Natural killer cell (primary cell): Measurements from ENCODE around the gene KPNA4. TPM values are rescaled to one million over a fixed set of nuclear protein-coding genes. Genes with fewer than 3 reads are reported as not detected.
"Not testable (repeated sequence)": the region's sequence is repeated elsewhere in the genome, so short reads cannot be mapped to it uniquely, and the experiment has no call there.

ENCODE experiments used
- ATAC-seq, 3 donors: fragments of 150-1000 bp in 2 of 3; fragments of 200-7000 bp in 1 of 3; cut with Tn5 transposase; 1 replicate in 1 of 3; 2 replicates in 2 of 3; pipeline ENCODE4 v1.10.0; 2021; ENCODE audit warnings: mild to moderate bottlenecking in 2 of 3, moderate library complexity in 2 of 3
- DNase-seq, 2 donors: peaks; one replicate each; pipeline versions ENCODE4 v3.0.0 to v3.0.0-alpha.2; 2013 to 2021; ENCODE audit warnings: mixed read lengths in 1 of 2
- H3K27ac ChIP-seq: one replicate; pipeline ENCODE4 v1.5.1; 2013; ENCODE audit warnings: mild to moderate bottlenecking, low read length
- H3K27me3 ChIP-seq: one replicate; pipeline ENCODE4 v1.6.1; 2013; ENCODE audit warnings: low read length; ENCODE audit not compliant: control insufficient read depth, insufficient read depth
- H3K36me3 ChIP-seq: one replicate; pipeline ENCODE4 v1.6.1; 2013; ENCODE audit warnings: low read length; ENCODE audit not compliant: control insufficient read depth, insufficient read depth
- H3K4me1 ChIP-seq: one replicate; pipeline ENCODE4 v1.6.1; 2013; ENCODE audit warnings: low read length; ENCODE audit not compliant: control insufficient read depth, insufficient read depth
- H3K4me3 ChIP-seq: one replicate; pipeline ENCODE4 v1.5.1; 2013; ENCODE audit warnings: low read length
- H3K9me3 ChIP-seq: one replicate; pipeline ENCODE4 v1.6.1; 2013; ENCODE audit warnings: low read length; ENCODE audit not compliant: control insufficient read depth, insufficient read depth
- H3K27ac Mint-ChIP-seq, 2 donors: one replicate each; pipeline ENCODE4 v1.8.0; 2022; ENCODE audit warnings: mild to moderate bottlenecking in 2 of 2, mixed read lengths in 2 of 2, moderate library complexity in 1 of 2
- H3K27me3 Mint-ChIP-seq, 2 donors: one replicate each; pipeline ENCODE4 v1.8.0; 2022; ENCODE audit warnings: low read depth in 2 of 2, mixed read lengths in 2 of 2
- H3K36me3 Mint-ChIP-seq: one replicate; pipeline ENCODE4 v1.8.0; 2022; ENCODE audit warnings: mixed read lengths
- H3K4me1 Mint-ChIP-seq, 2 donors: one replicate each; pipeline ENCODE4 v1.8.0; 2022; ENCODE audit warnings: mixed read lengths in 2 of 2
- H3K4me3 Mint-ChIP-seq: one replicate; pipeline ENCODE4 v1.8.0; 2022; ENCODE audit warnings: mild to moderate bottlenecking, moderate library complexity, mixed read lengths
- H3K9me3 Mint-ChIP-seq, 2 donors: one replicate each; pipeline ENCODE4 v1.8.0; 2022; ENCODE audit warnings: mixed read lengths in 2 of 2
- WGBS: methylation state at CpG from one replicate; pipeline ENCODE4 v1.1.7; 2013; ENCODE audit warnings: missing lambda C conversion rate; ENCODE audit not compliant: insufficient coverage; 5-methylcytosine and 5-hydroxymethylcytosine counted together
- intact Hi-C: fragments of 100-400 bp; cut with micrococcal nuclease; formaldehyde crosslinking; loops from one replicate; pipeline ENCODE4 v1.14.2; 2022
- total RNA-seq, 4 donors: library from RNA; stranded (reverse); fragments of 120-200 nt in 1 of 4; gene quantifications; one replicate each; pipeline versions ENCODE4 v1.2.3 to v1.2.4, GENCODE V29; 2013 to 2022
- TF ChIP-seq, protein P1 (sequence below): fragments of 200-600 bp; IDR thresholded peaks from one replicate; pipeline ENCODE4 v1.8.0; 2022; ENCODE audit warnings: antibody characterized with exemption

Gene KPNA4
- total RNA-seq, 3 donors from 2014 or later (not counting 1 experiment from before 2014, with no cell fraction given) = 69.1 to 81.7 (median 74.1) TPM

DNA sequence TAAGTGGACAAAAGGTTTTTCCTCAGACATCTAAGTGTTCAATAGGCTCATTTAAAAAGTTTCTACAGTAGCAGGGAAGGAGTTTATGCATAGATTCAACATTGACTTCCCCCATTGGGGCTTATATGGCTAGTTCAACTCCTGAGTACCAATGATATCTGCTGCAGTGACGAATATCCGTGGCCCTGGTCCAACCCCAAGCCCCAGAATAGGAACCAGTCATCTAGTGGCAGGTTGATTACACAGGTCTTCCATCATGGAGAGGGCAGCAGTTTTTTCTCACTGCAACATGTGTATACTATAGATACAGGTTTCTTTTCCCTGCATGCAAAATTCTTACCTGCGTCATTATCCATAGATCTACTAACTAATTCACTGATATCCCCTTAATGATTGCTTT is 45.8 kb upstream of the KPNA4 start:
- intact Hi-C loops = no loop called here
- WGBS = 93% methylated on average over 2 of the region's 3 CpGs
- DNase-seq (no peak), ATAC-seq (no peak)
- Histone ChIP-seq H3K4me1 (no peaks in the 10 kb centered on the region), H3K4me3 (no peak overlapping the region), H3K9me3 (no peaks in the 10 kb centered on the region), H3K27me3 (peaks cover 2% of the 10 kb centered on the region), H3K27ac (no peak overlapping the region), H3K36me3 (no peaks in the 10 kb centered on the region)
- TF ChIP-seq, protein P1, sequence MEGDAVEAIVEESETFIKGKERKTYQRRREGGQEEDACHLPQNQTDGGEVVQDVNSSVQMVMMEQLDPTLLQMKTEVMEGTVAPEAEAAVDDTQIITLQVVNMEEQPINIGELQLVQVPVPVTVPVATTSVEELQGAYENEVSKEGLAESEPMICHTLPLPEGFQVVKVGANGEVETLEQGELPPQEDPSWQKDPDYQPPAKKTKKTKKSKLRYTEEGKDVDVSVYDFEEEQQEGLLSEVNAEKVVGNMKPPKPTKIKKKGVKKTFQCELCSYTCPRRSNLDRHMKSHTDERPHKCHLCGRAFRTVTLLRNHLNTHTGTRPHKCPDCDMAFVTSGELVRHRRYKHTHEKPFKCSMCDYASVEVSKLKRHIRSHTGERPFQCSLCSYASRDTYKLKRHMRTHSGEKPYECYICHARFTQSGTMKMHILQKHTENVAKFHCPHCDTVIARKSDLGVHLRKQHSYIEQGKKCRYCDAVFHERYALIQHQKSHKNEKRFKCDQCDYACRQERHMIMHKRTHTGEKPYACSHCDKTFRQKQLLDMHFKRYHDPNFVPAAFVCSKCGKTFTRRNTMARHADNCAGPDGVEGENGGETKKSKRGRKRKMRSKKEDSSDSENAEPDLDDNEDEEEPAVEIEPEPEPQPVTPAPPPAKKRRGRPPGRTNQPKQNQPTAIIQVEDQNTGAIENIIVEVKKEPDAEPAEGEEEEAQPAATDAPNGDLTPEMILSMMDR = no peak
- Mint-ChIP-seq H3K27me3 (peaks cover 26 to 32% of the 10 kb centered on the region in 2 donors), H3K4me1 (no peaks in the 10 kb centered on the region), H3K36me3 (no peaks in the 10 kb centered on the region), H3K9me3 (no peaks in the 10 kb centered on the region), H3K27ac (no peak overlapping the region), H3K4me3 (no peak overlapping the region)

DNA sequence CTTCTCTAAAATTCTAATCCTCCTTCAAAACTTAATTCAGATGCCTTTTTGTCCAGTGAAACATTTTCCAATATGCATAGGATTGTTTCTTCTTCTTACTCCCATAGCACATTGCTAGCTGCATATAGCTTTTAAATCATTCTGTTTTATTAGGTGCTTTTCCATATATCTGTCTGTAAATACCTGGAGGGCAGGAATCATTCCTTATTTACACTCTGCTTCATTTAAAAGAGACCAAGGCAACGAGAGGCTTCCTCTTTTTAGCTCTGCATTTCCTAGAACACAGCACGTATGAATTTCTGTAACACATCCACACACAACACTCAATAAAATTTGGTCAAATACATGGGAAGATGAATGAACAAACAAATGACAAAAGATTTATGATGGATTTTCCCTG is 43.5 kb upstream of the KPNA4 start:
- Histone ChIP-seq H3K9me3 (no peaks in the 10 kb centered on the region), H3K27me3 (peaks cover 2% of the 10 kb centered on the region), H3K36me3 (no peaks in the 10 kb centered on the region), H3K4me1 (no peaks in the 10 kb centered on the region), H3K27ac (no peak overlapping the region), H3K4me3 (no peak overlapping the region)
- WGBS = 0% methylated on average over 1 of the region's 2 CpGs
- Mint-ChIP-seq H3K36me3 (no peaks in the 10 kb centered on the region), H3K4me1 (no peaks in the 10 kb centered on the region), H3K9me3 (no peaks in the 10 kb centered on the region), H3K4me3 (no peak overlapping the region), H3K27me3 (peaks cover 21 to 25% of the 10 kb centered on the region in 2 donors), H3K27ac (no peak overlapping the region)
- intact Hi-C loops = no loop called here
- ATAC-seq (no peak), DNase-seq (no peak)
- TF ChIP-seq, protein P1 = no peak

DNA sequence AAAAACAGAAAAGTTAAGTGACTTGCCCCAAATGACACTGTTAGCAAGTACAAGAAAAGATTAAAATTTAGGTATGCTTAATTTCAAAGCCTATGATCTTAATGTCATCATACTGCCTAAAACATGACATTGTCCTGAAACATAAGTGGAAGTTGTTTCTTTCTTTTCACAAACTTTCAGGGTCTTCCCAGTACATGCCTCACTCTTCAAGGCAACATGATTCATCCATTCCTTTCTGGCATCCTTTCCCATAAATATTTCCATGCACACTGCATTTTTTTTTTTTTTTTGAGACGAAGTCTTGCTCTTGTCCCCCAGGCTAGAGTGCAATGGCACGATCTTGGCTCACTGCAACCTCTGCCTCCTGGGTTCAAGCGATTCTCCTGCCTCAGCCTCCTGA is 42.5 kb upstream of the KPNA4 start:
- TF ChIP-seq, protein P1 = no peak
- intact Hi-C loops = no loop called here
- H3K4me3 ChIP-seq = no peak overlapping the region
- peaks cover 13 to 20% of the 10 kb centered on the region in 2 donors for H3K27me3 Mint-ChIP-seq
- no peaks in the 10 kb centered on the region for H3K9me3 ChIP-seq
- no peaks in the 10 kb centered on the region for H3K36me3 ChIP-seq
- H3K27ac ChIP-seq = no peak overlapping the region
- H3K4me1 ChIP-seq = no peaks in the 10 kb centered on the region
- DNase-seq (no peak), ATAC-seq (no peak)
- no peaks in the 10 kb centered on the region for H3K9me3 Mint-ChIP-seq
- peaks cover 2% of the 10 kb centered on the region for H3K27me3 ChIP-seq
- H3K36me3 Mint-ChIP-seq = no peaks in the 10 kb centered on the region
- no peaks in the 10 kb centered on the region for H3K4me1 Mint-ChIP-seq
- H3K4me3 Mint-ChIP-seq = no peak overlapping the region
- 88% methylated on average over 3 of the region's 3 CpGs for WGBS
- H3K27ac Mint-ChIP-seq = no peak overlapping the region

DNA sequence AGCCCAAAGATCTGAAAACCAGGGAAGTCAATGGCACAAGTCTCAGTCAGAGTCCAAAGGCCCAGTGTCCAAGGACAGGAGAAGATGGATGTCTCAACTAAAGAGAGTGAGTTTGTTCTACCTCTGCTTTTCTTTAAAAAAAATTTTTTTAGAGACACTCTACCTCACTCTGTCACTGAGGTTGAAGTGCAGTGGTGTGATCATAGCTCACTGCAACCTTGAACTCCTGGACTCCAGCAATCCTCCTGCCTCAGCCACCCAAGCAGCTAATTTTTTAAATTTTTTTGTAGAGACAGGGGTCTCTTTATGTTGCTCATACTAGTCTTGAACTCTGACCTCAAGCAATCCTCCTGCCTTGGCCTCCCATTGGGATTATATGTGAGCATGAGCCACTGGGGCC is 39.9 kb upstream of the KPNA4 start:
- H3K27me3 ChIP-seq = no peaks in the 10 kb centered on the region
- ATAC-seq = no peak
- intact Hi-C loops = no loop called here
- TF ChIP-seq, protein P1 = no peak
- H3K27ac Mint-ChIP-seq = no peak overlapping the region
- H3K27ac ChIP-seq = no peak overlapping the region
- H3K36me3 Mint-ChIP-seq = no peaks in the 10 kb centered on the region
- H3K4me1 ChIP-seq = no peaks in the 10 kb centered on the region
- no peak for DNase-seq
- H3K36me3 ChIP-seq = no peaks in the 10 kb centered on the region
- no peak overlapping the region for H3K4me3 Mint-ChIP-seq
- peaks cover 9 to 16% of the 10 kb centered on the region in 2 donors for H3K27me3 Mint-ChIP-seq
- no peaks in the 10 kb centered on the region for H3K9me3 ChIP-seq
- no peak overlapping the region for H3K4me3 ChIP-seq
- no peaks in the 10 kb centered on the region for H3K9me3 Mint-ChIP-seq
- no peaks in the 10 kb centered on the region for H3K4me1 Mint-ChIP-seq

DNA sequence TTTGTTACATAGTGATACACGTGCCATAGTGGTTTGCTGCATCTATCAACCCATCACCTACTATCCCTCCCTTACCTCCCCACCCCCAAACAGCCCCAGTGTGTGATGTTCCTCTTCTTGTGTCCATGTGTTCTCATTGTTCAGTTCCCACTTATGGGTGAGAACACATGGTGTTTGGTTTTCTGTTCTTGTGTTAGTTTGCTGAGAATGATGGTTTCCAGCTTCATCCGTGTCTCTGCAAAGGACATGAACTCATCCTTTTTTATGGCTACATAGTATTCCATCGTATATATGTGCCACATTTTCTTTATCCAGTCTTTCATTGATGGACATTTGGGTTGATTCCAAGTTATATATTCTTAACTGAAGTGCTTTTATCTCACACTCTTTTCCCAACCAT is 38.5 kb upstream of the KPNA4 start:
- H3K36me3 Mint-ChIP-seq, ATAC-seq, H3K4me1 ChIP-seq, H3K36me3 ChIP-seq, H3K4me3 Mint-ChIP-seq, H3K27ac Mint-ChIP-seq, H3K4me1 Mint-ChIP-seq, H3K9me3 ChIP-seq, intact Hi-C loops, H3K27me3 ChIP-seq, H3K27ac ChIP-seq, H3K9me3 Mint-ChIP-seq, H3K4me3 ChIP-seq, DNase-seq: not testable (repeated sequence)
- H3K27me3 Mint-ChIP-seq = peaks cover 6 to 16% of the 10 kb centered on the region in 2 donors
- 67% methylated on average over 3 of the region's 3 CpGs for WGBS
